ENCODE results near the gene ALDH1A2. TPM values are rescaled to one million over a fixed set of nuclear protein-coding genes. Genes with fewer than 3 reads are reported as not detected.
A peak's percentile ranks its signal among the peaks of the same experiment; 100 is the strongest.

Gene ALDH1A2
- total RNA-seq, 1 experiment from 2014 or later = 0.22 TPM

DNA sequence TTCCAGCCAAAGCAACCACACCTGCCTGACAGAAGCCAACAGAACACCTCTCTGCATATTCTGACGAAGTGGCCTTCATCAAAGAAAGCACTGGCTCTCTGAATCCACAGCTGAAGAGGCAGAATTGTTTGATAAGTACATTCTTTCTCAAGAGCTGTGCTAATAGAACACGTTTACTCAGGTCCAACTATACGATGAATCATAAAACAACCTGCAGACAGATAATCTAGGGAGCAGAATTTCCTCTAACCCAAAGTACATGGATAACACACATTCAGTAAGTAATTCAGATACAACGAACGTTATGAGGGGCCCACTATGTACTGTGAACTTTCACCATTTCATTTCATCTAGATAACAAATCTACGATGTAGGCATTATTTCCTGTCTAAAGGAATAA is 25.4 kb downstream of the ALDH1A2 start:
- H3K9me3 ChIP-seq (ENCODE audit: low read length) = no peaks in the 10 kb centered on the region
- ATAC-seq = peak; percentile 50
- no peak overlapping the region for H3K9ac ChIP-seq (ENCODE audit: low read length)
- TF ChIP-seq EZH2phosphoT487 (IDR thresholded peaks at IDR 0.05; ENCODE audit: borderline replicate concordance, low read length) (no peak), EZH2 (IDR thresholded peaks at IDR 0.05; ENCODE audit: low read length, unreplicated experiment) (no peak)
- TF ChIP-seq, protein P1, sequence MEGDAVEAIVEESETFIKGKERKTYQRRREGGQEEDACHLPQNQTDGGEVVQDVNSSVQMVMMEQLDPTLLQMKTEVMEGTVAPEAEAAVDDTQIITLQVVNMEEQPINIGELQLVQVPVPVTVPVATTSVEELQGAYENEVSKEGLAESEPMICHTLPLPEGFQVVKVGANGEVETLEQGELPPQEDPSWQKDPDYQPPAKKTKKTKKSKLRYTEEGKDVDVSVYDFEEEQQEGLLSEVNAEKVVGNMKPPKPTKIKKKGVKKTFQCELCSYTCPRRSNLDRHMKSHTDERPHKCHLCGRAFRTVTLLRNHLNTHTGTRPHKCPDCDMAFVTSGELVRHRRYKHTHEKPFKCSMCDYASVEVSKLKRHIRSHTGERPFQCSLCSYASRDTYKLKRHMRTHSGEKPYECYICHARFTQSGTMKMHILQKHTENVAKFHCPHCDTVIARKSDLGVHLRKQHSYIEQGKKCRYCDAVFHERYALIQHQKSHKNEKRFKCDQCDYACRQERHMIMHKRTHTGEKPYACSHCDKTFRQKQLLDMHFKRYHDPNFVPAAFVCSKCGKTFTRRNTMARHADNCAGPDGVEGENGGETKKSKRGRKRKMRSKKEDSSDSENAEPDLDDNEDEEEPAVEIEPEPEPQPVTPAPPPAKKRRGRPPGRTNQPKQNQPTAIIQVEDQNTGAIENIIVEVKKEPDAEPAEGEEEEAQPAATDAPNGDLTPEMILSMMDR (conservative IDR thresholded peaks at IDR 0.05; ENCODE audit: low read depth, low read length) = no peak
- peaks cover 14% of the 10 kb centered on the region for H3F3A ChIP-seq (ENCODE audit: low read length, unreplicated experiment)
- no peak overlapping the region for H3K4me3 ChIP-seq (ENCODE audit: low read length)
- CTCF ChIA-PET = no interaction called here
- intact Hi-C loops (cut with micrococcal nuclease) = no loop called here
- H4K20me1 ChIP-seq (ENCODE audit: low read length) = no peaks in the 10 kb centered on the region
- H3K27me3 ChIP-seq (ENCODE audit: low read length) = no peaks in the 10 kb centered on the region
- no TSS peak for BruUV-seq (replicated peaks)
- H3K4me1 ChIP-seq (ENCODE audit: insufficient read depth, low read length) = peaks cover 47% of the 10 kb centered on the region
- H3K79me2 ChIP-seq (ENCODE audit: low read length) = no peaks in the 10 kb centered on the region
- peak overlapping the region; percentile 80 for H3K27ac ChIP-seq (ENCODE audit: low read length)
- POLR2A ChIA-PET (ENCODE audit: unreplicated experiment) = no interaction called here
- peak; percentile 57 for DNase-seq
- H3K4me2 ChIP-seq (ENCODE audit: low read length) = no peak overlapping the region
- no peak overlapping the region for H2AFZ ChIP-seq (ENCODE audit: low read length)
- H3K9me2 ChIP-seq (replicated peaks; ENCODE audit: low read length) = no peaks in the 10 kb centered on the region
- H3K36me3 ChIP-seq (ENCODE audit: low read depth, low read length) = no peaks in the 10 kb centered on the region

- intact Hi-C loops (cut with micrococcal nuclease) = loop anchor here (2.0 kb wide), 3 partner anchors 17 to 67 kb away; no protein-coding TSS in a partner anchor
- TF ChIP-seq, protein P1 (conservative IDR thresholded peaks at IDR 0.05; ENCODE audit: low read depth, low read length) = no peak
- TF ChIP-seq EZH2 (IDR thresholded peaks at IDR 0.05; ENCODE audit: low read length, unreplicated experiment) = no peak
- no peak for TF ChIP-seq EZH2phosphoT487 (IDR thresholded peaks at IDR 0.05; ENCODE audit: borderline replicate concordance, low read length)
- no peak overlapping the region; the same call in 1 of the 2 replicates for H2AFZ ChIP-seq (ENCODE audit: low read length)
- H3K27me3 ChIP-seq (ENCODE audit: low read length) = no peaks in the 10 kb centered on the region
- ATAC-seq = peak; percentile 45
- H3K9me2 ChIP-seq (replicated peaks; ENCODE audit: low read length) = no peaks in the 10 kb centered on the region
- no peaks in the 10 kb centered on the region for H3K9me3 ChIP-seq (ENCODE audit: low read length)
- peak overlapping the region; percentile 68 for H3K4me2 ChIP-seq (ENCODE audit: low read length)
- no peak overlapping the region; the same call in 1 of the 2 replicates for H3K4me3 ChIP-seq (ENCODE audit: low read length)
- peak overlapping the region; percentile 80 for H3K27ac ChIP-seq (ENCODE audit: low read length)
- ChIA-PET CTCF (interaction anchor here (1.0 kb wide), 2 partner anchors 32 to 288 kb away, joined by 4 to 5 read pairs; no protein-coding TSS in a partner anchor), POLR2A (ENCODE audit: unreplicated experiment) (no interaction called here)
- BruUV-seq (replicated peaks) = no TSS peak
- H4K20me1 ChIP-seq (ENCODE audit: low read length) = no peaks in the 10 kb centered on the region
- H3K9ac ChIP-seq (ENCODE audit: low read length) = peak overlapping the region; percentile 37; the same call in 1 of the 2 replicates
- peak; percentile 27 for DNase-seq
- H3K36me3 ChIP-seq (ENCODE audit: low read depth, low read length) = no peaks in the 10 kb centered on the region
- H3F3A ChIP-seq (ENCODE audit: low read length, unreplicated experiment) = peaks cover 14% of the 10 kb centered on the region
- H3K4me1 ChIP-seq (ENCODE audit: insufficient read depth, low read length) = peaks cover 47% of the 10 kb centered on the region
- H3K79me2 ChIP-seq (ENCODE audit: low read length) = no peaks in the 10 kb centered on the region
Observed at GRCh38 chr15:58039079-58040035, 26.2 kb downstream of the ALDH1A2 start.

Data from PC-3 (cell line).